NCI-H2171 treated with DMSO at 0.1 percent for 48 hours (cell line): ENCODE results near the gene CTDSPL.

Experiments used
- DNase-seq: peaks from one replicate; lab custom pipeline; 2025; lab: John Stamatoyannopoulos, UW

CTDSPL gene

GRCh38 chr3:37988931-37989525 lies 127.3 kb downstream of the CTDSPL start:
- no peak for DNase-seq

DNA sequence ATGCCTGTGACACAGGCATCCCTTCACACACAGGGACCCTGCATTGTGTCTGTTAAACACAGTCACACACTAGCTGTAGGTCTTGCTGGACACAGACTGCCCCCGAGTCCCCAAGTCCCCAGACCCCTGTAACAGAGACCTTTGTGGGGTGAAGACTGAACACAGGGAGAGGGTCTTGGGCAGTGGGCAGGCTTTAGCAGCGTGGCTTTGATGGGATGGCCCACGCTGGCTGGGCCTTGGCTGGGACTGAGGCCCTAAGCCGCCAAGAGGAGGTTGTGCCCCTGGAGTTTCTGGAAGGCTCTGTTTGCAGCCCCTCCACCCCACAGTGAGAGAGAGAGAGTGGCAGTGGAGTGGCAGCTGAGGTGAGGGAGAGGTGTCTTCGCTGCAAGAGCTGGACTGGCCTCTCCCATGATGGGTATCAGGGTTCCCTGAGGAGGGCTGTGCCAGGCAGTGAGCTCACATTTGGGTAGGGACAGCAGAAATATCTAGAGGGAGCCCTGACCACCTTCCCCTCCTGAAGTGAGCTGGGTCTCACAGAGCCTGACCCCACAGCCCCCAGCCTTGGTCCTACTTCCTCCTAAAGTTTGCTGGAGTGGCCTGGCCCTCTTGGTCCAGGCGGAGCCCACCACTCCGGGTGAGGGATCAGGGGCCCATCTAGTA lies 128.3 kb downstream of the CTDSPL start:
- no peak for DNase-seq

GRCh38 chr3:37990527-37990926 lies 128.8 kb downstream of the CTDSPL start, which contains the start of gene VILL:
TSS of gene VILL (plus strand) at chr3:37990786. CDS start at chr3:37993673, 2,887 bp downstream.
- DNase-seq: no peak

GRCh38 chr3:37991109-37991508 lies 129.4 kb downstream of the CTDSPL start:
- DNase-seq: no peak

GRCh38 chr3:37991823-37992222 lies 130.1 kb downstream of the CTDSPL start:
- DNase-seq: no peak

- no peak for DNase-seq
These were observed 130.8 kb downstream of the CTDSPL start for GRCh38 chr3:37992271-37993066.

GRCh38 chr3:37993067-37993455 lies 131.4 kb downstream of the CTDSPL start:
- no peak for DNase-seq

DNA sequence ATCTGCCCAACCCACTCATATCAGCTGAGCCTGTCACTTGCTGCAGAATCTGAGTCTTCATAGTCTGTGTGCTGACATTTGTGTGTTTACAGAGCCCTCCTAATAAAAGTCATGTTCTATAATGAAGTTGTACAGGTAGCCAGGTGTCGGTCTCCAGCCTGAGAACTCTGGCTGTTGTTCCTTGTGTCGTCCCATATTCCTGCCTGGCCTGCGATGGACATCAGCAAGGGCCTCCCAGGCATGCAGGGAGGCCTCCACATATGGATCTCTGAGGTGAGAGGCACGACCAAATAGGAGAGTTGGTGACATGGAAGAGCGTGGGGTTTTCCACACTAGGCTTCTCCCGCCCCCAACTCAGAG lies 131.8 kb downstream of the CTDSPL start:
- no peak for DNase-seq

DNA sequence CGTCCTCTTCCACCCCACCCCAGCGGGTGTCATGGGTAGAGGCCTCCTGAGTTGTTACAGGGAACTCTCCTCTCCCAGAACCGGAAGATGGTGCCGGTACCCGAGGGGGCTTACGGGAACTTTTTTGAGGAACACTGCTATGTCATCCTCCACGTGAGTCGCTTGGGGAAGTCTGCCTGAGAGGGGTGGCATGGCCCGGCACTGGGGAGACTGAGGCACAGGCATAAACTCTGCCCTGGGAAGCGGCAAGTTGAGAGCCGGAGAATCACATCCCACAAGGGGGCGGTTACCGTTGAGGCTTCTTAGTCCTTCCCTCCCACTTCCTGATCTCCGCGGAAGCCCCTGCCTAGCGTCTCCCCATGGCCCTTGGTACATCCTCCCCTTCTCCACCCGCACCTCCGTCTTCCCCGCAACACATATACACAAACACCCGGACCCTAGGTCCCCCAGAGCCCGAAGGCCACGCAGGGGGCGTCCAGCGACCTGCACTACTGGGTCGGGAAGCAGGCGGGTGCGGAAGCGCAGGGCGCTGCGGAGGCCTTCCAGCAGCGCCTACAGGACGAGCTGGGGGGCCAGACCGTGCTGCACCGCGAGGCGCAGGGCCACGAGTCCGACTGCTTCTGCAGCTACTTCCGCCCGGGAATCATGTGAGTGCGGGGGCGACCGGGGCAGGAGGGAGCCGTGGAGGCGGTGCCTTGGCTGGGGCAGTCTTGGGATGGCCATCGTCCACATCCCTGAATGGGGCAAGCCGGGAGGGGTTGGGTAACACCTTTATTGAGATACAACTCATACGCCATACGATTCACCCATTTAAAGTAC lies 132.3 kb downstream of the CTDSPL start:
- no peak for DNase-seq

DNA sequence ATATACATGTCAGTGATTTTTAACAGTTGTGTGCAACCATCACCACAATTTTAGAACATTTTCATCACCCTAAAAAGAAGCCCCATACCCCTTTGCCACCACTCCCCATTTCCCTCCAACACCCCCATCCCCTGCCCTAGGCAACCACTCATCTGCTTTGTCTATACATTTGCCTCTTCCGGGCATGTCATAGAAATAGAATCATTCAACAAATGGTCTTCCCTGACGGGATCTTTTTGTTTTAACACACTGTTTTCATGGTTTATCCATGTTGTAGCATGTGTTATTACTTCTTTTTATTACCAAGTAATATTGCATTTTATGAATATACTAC lies 132.9 kb downstream of the CTDSPL start:
- DNase-seq: no peak

DNA sequence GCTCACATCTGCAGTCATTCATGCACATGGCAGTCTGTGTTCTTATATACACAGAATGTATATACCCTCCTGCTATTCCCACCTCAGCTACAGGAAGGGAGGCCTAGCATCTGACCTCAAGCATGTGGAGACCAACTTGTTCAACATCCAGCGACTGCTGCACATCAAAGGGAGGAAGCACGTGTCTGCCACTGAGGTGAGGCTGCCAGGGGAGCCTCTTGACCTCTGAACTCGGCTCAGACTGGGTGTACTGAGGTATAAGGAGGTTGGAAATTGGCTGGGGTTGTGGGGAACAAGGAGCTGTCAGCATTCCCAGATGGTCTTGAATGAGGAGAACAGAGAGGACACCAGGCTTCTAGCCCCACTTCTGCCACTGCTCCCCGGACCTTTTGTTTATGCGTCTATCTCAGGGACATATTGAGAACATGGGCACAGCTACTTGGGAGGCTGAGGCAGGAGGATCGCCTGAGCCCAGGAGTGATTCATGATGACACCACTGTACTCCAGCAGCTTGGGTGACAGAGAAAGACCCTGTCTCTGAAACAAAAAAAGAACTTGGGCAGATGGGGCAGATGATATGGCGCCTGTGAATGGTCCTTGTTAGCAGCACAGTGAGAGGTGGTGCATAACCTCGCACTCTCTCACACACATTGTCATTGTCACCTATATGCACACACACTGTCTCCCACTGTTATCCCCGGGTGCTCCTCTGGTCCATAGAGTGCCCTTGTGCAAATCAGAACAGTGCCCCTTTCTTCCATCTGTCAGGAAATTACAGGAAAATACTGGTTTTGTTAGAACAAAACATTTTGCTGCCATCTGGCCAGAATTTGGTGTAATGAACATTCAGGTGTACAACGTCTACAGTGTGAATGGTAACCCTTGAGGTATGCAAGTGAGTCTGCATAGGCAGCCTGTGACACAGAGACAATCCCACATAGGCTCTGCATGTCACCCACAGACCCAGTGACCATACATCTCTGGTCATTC lies 134.3 kb downstream of the CTDSPL start:
- DNase-seq: peak; percentile 71

DNA sequence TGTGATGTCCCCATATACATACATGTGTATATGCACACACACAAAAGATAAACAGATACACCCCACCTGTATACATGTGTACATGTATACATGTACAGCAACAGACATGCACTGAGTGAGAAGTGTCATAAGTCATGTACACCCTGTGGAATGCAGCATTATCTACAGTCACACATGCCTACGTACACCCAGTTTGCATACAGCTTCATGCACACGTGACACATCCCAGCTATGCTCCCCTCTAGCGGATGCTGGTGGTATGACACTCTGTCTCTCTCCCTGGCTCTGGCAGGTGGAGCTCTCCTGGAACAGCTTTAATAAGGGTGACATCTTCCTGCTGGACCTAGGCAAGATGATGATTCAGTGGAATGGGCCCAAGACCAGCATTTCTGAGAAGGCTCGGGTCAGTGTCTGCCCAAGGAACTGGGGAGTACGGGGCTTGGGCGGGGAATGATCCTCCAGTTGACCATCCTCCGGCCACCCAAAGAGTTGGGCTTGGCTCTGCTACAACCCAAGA lies 135.2 kb downstream of the CTDSPL start:
- DNase-seq: peak; percentile 67

DNA sequence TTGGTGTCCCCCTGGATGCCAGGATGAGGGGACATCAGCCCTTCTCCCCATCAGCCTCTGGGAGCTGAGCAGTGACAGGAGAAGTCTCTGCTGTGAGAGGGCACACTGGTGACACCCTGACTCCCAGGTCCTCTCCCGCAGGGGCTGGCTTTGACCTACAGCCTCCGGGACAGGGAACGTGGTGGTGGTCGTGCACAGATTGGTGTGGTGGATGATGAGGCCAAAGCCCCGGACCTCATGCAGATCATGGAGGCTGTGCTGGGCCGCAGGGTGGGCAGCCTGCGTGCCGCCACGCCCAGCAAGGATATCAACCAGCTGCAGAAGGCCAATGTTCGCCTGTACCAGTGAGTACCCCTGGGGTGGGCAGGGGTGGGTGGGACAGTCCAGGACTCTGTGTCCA lies 135.7 kb downstream of the CTDSPL start:
- no peak for DNase-seq

DNA sequence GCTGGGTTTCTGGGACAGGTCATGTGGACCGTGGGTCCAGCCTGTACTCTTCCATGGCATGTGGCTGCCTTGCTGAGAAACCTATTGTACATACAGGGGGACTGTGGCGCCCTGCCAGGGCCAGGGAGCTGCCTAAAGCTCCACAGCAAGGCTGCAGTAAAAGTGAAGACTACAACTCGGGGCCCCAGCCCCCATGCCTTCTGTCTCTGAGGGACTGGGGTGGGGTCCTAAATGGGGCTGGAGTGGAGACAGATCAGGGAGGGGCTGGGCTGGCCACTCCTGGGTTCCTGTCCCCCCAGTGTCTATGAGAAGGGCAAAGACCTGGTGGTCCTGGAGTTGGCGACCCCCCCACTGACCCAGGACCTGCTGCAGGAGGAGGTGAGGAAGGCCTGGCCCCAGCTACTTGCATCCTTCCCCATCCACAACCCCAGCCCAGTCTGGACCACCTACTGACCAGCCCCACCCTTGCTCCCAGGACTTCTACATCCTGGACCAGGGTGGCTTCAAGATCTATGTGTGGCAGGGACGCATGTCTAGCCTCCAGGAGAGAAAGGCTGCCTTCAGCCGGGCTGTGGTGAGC lies 136.2 kb downstream of the CTDSPL start:
- no peak for DNase-seq

- no peak for DNase-seq
These were observed 138.2 kb downstream of the CTDSPL start for GRCh38 chr3:37999836-38000235.

- no peak for DNase-seq
These were observed 138.7 kb downstream of the CTDSPL start for GRCh38 chr3:38000242-38000916.

DNA sequence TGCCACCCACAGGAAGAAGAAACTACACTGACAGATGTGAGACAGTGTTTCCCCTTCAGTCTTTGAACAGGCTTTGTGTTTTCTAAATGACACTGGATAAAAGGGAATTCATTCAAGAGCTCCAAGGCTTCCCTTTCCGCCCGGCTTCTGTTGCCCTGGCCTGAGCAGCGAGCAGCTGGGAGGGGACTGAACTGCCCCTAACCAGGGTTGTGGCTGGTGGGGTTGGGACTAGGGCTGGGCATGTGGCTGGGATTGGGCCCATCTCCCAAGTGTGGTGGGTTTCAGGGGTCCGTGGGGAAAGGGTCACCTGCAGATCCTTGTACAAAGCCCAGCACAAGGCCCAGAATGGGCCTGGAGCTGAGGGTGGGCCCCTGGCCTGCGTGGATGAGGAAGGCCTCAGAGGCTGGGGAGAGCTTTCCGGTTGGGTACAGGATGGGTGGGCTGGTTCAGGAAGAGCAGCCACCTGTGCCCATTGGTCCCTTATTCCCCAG lies 139.3 kb downstream of the CTDSPL start:
- no peak for DNase-seq

- DNase-seq: no peak
These were observed 139.9 kb downstream of the CTDSPL start for GRCh38 chr3:38001456-38002081.

GRCh38 chr3:38002291-38002876 lies 140.7 kb downstream of the CTDSPL start:
- no peak for DNase-seq
